WERI-Rb-1 (cell line): ENCODE results near the gene LPAR3.

ENCODE experiments used
- DNase-seq: peaks from one replicate; pipeline ENCODE4 v3.0.0-alpha.2; 2020
- H3K27ac ChIP-seq: fragments of 250-450 bp; sonication (Bioruptor Pico); 2 replicates; pipeline ENCODE4 v1.5.1; 2020; ENCODE audit warnings: mild to moderate bottlenecking, moderate library complexity
- H3K27me3 ChIP-seq: fragments of 250-450 bp; sonication (Bioruptor Pico); 2 replicates; pipeline ENCODE4 v1.5.1; 2021; ENCODE audit warnings: mild to moderate bottlenecking, low read depth, moderate library complexity; ENCODE audit not compliant: insufficient read depth, severe bottlenecking
- H3K36me3 ChIP-seq: fragments of 250-450 bp; sonication (Bioruptor Pico); 2 replicates; pipeline ENCODE4 v1.5.1; 2020; ENCODE audit warnings: mild to moderate bottlenecking, moderate library complexity
- H3K4me3 ChIP-seq: 2 replicates; pipeline ENCODE4 v1.5.1; 2011; ENCODE audit warnings: low read depth, mild to moderate bottlenecking, control low read depth, low read length
- H3K9me3 ChIP-seq: fragments of 250-450 bp; sonication (Bioruptor Pico); 2 replicates; pipeline ENCODE4 v1.5.1; 2021; ENCODE audit warnings: mild to moderate bottlenecking, moderate library complexity; ENCODE audit not compliant: severe bottlenecking
- TF ChIP-seq, protein P1 (sequence below): IDR thresholded peaks from 2 replicates; pipeline ENCODE4 v1.5.1; 2011; ENCODE audit warnings: low read depth, mild to moderate bottlenecking, control low read depth, inconsistent platforms, low read length

Gene LPAR3

DNA sequence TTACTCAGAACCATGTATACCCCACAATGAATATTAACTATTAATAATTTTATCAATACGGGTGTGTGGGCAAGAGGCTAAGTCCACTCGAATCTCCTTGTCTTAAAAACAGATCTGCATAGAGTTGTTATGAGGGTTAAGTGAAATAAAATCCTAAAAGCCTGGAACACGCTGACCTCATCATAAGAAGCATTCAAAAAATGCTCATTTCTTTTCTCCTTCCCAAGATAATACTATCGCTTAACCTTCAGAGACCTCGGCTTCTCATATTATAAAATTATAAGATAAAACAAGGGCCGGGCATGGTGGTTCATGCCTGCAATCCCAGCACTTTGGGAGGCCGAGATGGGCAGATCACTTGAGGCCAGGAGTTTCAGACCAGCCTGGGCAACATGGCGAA, 35.1 kb downstream of the LPAR3 start:
- no peaks in the 10 kb centered on the region for H3K27me3 ChIP-seq
- TF ChIP-seq, protein P1, sequence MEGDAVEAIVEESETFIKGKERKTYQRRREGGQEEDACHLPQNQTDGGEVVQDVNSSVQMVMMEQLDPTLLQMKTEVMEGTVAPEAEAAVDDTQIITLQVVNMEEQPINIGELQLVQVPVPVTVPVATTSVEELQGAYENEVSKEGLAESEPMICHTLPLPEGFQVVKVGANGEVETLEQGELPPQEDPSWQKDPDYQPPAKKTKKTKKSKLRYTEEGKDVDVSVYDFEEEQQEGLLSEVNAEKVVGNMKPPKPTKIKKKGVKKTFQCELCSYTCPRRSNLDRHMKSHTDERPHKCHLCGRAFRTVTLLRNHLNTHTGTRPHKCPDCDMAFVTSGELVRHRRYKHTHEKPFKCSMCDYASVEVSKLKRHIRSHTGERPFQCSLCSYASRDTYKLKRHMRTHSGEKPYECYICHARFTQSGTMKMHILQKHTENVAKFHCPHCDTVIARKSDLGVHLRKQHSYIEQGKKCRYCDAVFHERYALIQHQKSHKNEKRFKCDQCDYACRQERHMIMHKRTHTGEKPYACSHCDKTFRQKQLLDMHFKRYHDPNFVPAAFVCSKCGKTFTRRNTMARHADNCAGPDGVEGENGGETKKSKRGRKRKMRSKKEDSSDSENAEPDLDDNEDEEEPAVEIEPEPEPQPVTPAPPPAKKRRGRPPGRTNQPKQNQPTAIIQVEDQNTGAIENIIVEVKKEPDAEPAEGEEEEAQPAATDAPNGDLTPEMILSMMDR, result no peak
- DNase-seq, result no peak
- no peak overlapping the region for H3K27ac ChIP-seq
- H3K36me3 ChIP-seq, result no peaks in the 10 kb centered on the region
- H3K4me3 ChIP-seq, result no peak overlapping the region
- no peaks in the 10 kb centered on the region for H3K9me3 ChIP-seq

DNA sequence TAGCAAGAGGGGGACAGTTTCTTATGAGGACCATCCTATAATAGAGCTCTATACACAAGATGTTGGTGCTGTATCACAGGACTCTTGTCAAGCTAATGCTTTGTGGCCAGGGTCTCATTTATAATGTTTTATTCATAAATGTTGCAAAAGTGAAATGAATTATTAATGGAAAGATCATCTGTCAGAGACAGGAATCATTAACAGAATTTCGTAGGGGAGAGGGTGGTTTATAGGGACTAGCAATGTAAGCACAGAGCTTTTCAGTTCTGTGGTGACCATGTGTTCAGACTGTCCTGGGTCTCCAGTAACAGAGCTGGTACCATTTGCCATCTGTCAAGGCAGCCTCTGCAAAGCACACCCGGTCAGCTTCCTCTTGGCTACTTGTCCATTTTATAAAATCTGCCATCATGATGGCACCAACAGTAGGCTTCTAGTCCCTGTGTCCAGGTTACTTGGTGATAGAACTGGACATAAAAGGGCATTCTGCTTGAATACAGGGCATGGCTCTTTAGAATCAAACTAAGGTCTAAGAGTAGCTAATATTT, 36.2 kb downstream of the LPAR3 start:
- TF ChIP-seq, protein P1, result no peak
- H3K36me3 ChIP-seq, result no peaks in the 10 kb centered on the region
- H3K9me3 ChIP-seq, result no peaks in the 10 kb centered on the region
- no peak for DNase-seq
- H3K4me3 ChIP-seq, result no peak overlapping the region
- H3K27ac ChIP-seq, result no peak overlapping the region
- H3K27me3 ChIP-seq, result no peaks in the 10 kb centered on the region

DNA sequence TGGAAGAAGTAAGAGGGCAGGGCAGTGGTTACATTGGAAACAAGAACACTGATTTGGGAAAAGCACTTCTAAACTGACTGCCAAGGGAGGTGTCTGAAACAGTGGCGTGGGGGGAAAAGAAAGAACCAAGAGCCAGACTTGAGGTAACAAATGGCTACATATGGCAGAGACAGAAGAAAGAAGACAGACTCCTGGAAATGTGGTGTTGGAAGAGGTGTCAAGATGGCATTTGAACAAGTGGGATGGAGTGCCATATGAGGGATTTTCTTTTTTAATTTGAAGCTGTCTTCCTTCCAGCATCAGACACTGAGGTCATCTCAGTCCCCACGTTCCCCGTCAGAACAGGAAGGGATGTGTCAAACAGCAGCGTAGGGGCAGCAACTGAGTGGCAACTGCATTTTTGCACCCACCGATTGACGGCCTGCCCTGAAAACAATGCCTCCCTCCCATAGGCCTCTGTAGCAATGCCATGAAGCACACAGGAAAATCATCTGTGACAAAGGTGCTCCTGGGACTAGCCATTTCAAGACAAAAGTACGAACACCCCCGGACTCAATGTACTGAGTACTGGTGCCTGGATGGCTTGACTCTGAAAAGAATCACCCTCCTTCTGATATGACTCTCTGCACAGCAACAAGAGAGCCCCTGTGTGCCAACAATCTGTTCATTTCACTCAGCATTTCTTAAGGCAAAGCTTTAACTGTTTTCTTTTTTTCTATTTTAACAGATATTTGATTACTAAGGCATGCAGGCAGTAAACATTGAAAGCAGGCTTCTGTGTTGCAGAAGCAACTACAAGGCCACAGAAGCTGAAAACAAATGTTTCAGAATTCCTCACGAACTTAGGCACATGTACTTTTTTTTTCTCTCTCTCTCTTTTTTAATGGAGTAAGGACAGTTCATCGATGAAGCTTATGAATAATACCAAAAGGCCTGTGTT, 37.0 kb downstream of the LPAR3 start:
- no peak overlapping the region for H3K27ac ChIP-seq

GRCh38 chr1:84855168-84855567, 37.8 kb downstream of the LPAR3 start:
- TF ChIP-seq, protein P1, result no peak

More for the DNA sequence above, 37.0 kb downstream of the LPAR3 start:
- Histone ChIP-seq H3K36me3 (no peaks in the 10 kb centered on the region), H3K4me3 (no peak overlapping the region), H3K27me3 (no peaks in the 10 kb centered on the region), H3K9me3 (no peaks in the 10 kb centered on the region)
- DNase-seq, result no peak
- TF ChIP-seq, protein P1, result no peak

GRCh38 chr1:84853741-84854721, 39.0 kb downstream of the LPAR3 start:
- Histone ChIP-seq H3K4me3 (no peak overlapping the region), H3K36me3 (no peaks in the 10 kb centered on the region)
- no peak for DNase-seq

More at GRCh38 chr1:84855168-84855567, 37.8 kb downstream of the LPAR3 start:
- Histone ChIP-seq H3K4me3 (no peak overlapping the region), H3K9me3 (no peaks in the 10 kb centered on the region), H3K27ac (no peak overlapping the region), H3K27me3 (no peaks in the 10 kb centered on the region), H3K36me3 (no peaks in the 10 kb centered on the region)
- no peak for DNase-seq

More at GRCh38 chr1:84853741-84854721, 39.0 kb downstream of the LPAR3 start:
- TF ChIP-seq, protein P1, result no peak
- Histone ChIP-seq H3K27me3 (no peaks in the 10 kb centered on the region), H3K9me3 (no peaks in the 10 kb centered on the region), H3K27ac (no peak overlapping the region)
